Endothelial cell (in vitro differentiated cells): ENCODE measurements around the gene RRAS. TPM values are rescaled to one million over a fixed set of nuclear protein-coding genes. Genes with fewer than 3 reads are reported as not detected.

Experiments used
- DNase-seq: peaks from one replicate; pipeline ENCODE4 v3.0.0; 2021; ENCODE audit warnings: low spot score
- H3K27ac Mint-ChIP-seq: one replicate; pipeline ENCODE4 v1.8.0; 2021; ENCODE audit warnings: mixed read lengths, inconsistent platforms; ENCODE audit not compliant: unreplicated experiment
- H3K27me3 Mint-ChIP-seq: one replicate; pipeline ENCODE4 v1.8.0; 2021; ENCODE audit warnings: mild to moderate bottlenecking, moderate library complexity, mixed read lengths, inconsistent platforms; ENCODE audit not compliant: unreplicated experiment
- H3K36me3 Mint-ChIP-seq: one replicate; pipeline ENCODE4 v1.8.0; 2021; ENCODE audit warnings: mild to moderate bottlenecking, low read depth, mixed read lengths, inconsistent platforms; ENCODE audit not compliant: unreplicated experiment
- H3K4me1 Mint-ChIP-seq: one replicate; pipeline ENCODE4 v1.8.0; 2021; ENCODE audit warnings: mild to moderate bottlenecking, mixed read lengths, inconsistent platforms; ENCODE audit not compliant: unreplicated experiment
- H3K4me3 Mint-ChIP-seq: one replicate; pipeline ENCODE4 v1.8.0; 2021; ENCODE audit warnings: mild to moderate bottlenecking, mixed read lengths, inconsistent platforms; ENCODE audit not compliant: unreplicated experiment
- H3K9me3 Mint-ChIP-seq: one replicate; pipeline ENCODE4 v1.8.0; 2021; ENCODE audit warnings: mixed read lengths, inconsistent platforms; ENCODE audit not compliant: unreplicated experiment
- CTCF ChIP-seq: fragments of 200-600 bp; sonication (generic); IDR thresholded peaks from one replicate; pipeline ENCODE4 v1.5.0; 2021; ENCODE audit warnings: antibody characterized with exemption; ENCODE audit not compliant: unreplicated experiment
- total RNA-seq: library from RNA; stranded (reverse); fragmentation: NEBNext Ultra II Directional; extraction: Animal tissue kit (Norgen Biotek cat#: 25700); gene quantifications from one replicate; pipeline ENCODE4 v1.2.1, GENCODE V29; 2021; ENCODE audit not compliant: unreplicated experiment

RRAS gene
- total RNA-seq, 1 donor from 2014 or later, result 23.9 TPM

DNA sequence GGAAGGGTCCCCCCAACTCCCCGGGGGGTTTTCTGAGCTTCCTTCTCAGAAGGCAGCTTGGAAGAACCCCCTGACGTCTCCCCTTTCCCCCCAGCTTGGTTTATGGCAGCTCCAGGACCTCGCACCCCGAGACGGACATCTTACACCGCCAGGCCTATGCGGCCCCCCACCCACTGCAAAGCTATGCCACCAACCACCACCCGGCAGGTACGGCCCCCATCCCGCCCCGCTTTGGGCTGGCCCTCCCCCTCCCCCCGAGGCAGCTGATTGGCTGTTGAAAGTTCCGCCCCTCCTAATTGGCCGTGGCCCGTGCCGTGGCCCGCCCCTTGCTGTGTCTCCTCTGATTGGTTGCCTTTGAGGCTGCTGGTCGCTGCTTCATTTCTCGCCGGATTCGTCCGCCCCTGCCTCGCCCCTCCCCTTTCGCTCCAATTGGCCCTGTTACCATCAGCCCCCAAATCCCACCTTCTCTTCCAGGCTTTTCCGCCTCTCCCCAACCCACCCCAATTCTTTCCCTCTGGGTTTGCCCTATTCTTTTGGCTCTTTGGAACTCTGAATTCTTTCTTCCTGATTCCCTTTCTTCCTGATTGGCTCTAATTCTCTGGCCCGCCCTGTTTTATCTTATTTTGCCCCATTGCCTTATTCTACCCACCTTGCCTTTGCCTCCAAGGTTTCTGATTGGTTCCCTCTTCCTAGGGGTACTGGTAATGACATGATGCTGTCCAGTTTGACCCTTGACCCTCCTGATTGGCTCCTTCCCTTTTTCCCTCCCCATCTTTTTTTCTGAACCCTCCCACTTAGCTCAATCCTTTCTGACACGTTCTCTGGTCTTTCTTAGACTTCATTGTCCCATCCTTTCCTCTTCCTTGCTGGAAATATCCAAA, 46.5 kb downstream of the RRAS start:
- Mint-ChIP-seq H3K9me3 (no peaks in the 10 kb centered on the region), H3K27me3 (peaks cover 12% of the 10 kb centered on the region), H3K36me3 (peaks cover 12% of the 10 kb centered on the region), H3K27ac (peak overlapping the region; percentile 21), H3K4me3 (peak overlapping the region; percentile 95), H3K4me1 (peaks cover 21% of the 10 kb centered on the region)
- no peak for TF ChIP-seq CTCF
- peak; percentile 90 for DNase-seq

DNA sequence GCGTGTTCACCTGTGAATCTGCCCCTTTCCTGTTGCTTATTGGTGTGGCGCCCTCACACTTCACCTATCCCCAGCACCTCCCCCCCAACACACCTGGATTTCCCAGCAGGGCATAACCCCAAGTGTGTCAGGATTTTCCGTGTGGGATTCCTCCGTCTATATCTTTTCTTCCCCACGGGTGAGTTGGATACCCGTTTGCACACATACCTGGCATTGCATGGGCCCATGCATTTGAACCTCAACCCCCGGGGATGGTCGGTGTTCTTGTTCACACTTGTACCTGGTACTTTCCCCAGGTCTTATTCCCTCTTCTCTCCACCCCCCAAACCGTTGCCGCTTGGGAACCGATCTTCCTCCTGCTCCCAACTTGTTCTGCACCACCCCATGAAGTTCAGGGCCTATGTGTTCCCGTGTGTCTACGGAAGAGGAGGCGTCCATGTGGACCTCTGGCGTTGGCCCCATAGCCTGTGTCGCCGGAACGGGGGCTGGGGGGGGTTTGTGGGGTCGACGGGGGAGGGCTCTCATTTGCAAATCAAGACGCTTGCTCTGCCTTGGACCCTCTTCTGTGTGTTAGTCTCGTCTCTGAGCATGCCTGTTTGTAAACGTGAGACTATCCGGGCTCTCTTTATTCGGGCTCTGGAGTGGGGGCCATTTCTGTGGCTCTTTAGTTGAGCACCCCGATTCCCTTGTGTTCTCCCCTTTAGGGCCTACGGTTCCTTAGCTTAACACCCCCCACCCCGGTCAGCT, 47.3 kb downstream of the RRAS start:
- H3K27me3 Mint-ChIP-seq, result peaks cover 13% of the 10 kb centered on the region
- H3K27ac Mint-ChIP-seq, result peak overlapping the region; percentile 21
- H3K36me3 Mint-ChIP-seq, result peaks cover 12% of the 10 kb centered on the region
- no peak for DNase-seq
- peak overlapping the region; percentile 95 for H3K4me3 Mint-ChIP-seq
- TF ChIP-seq CTCF, result no peak
- H3K4me1 Mint-ChIP-seq, result peaks cover 21% of the 10 kb centered on the region
- H3K9me3 Mint-ChIP-seq, result no peaks in the 10 kb centered on the region

DNA sequence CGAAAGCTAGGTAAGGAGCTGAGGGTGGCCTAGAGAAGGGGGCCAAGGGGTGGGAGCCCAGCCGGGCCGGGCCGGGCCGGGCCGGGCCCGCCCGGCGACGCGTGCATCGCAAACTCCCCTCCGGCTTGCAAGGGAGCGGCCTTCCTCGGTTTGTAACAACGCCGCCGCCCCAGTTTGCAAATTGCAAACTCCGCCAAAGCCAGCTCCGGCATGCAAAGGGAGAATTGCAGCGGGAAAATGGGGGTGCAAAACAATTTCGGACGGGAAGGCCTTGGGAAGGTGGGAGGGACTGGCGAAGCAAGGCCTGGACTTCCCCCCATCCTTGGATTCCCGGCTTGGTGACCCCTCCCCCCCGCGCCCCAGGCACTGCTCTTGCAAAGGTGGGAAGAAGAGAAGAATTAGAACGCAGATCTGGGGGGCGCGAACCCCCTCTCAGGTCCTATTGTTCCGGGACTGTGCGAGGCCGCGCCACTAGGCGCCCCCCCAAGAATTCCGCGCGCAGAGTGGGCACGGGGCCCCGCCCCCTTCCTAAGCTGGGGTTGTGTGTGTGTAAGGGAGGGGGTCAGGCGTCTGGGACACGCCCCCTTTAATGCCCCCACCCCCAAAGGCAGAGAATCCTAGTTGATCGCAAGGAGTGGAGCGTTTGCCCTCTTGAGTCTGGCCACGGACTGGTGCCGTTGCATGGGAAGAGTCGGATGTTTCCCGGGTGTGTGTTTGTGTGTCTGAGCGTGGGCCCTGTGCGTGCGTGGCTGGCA, 48.0 kb downstream of the RRAS start:
- Mint-ChIP-seq H3K9me3 (no peaks in the 10 kb centered on the region), H3K4me1 (peaks cover 21% of the 10 kb centered on the region), H3K27ac (peak overlapping the region; percentile 21), H3K27me3 (peaks cover 12% of the 10 kb centered on the region), H3K36me3 (peaks cover 12% of the 10 kb centered on the region), H3K4me3 (peak overlapping the region; percentile 95)
- TF ChIP-seq CTCF, result no peak
- peak; percentile 40 for DNase-seq

DNA sequence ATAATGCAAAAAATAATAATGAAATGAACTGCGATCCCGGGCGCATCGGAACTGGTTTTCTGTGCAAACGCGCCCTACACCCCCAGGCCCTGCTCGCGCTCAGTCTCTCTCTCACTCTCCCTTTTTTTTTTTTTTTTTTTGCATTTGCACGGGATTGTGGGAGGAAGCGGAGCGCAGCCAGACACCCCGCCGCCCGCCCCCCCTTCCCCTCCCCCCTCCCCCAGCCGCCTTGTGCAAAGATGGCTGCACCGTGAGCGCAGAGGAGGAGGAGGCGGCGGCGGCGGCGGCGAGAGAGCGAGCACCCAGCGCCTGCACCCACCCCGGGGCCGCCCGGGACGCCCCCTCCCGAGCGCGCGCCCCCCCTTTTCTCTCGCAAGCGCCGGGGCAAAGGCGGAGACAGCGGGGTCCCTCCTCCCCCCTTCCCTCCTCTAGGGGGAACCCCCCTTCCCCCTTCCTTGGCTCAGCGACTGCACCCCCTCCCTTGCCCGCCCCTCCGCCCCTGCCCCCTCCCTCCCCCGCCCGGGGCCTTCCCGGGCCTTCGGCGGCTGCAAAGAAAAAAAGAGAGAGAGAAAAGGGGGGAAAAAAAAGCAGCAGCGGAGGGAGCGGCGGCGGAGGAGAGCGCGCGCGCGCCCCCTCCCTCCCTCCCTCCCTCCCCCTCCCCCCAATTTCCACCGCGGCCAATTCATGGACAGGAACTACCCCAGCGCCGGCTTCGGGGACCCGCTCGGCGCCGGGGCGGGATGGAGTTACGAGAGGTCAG, 48.8 kb downstream of the RRAS start, which contains the start of gene PRR12:
PRR12 (plus strand) TSS at position 212 of the 760 bp plus-strand sequence; CDS start at position 685, 473 bp downstream.
- H3K36me3 Mint-ChIP-seq, result peaks cover 12% of the 10 kb centered on the region
- TF ChIP-seq CTCF, result no peak
- peak within 1 kb of the TSS; percentile 95 for H3K4me3 Mint-ChIP-seq
- H3K9me3 Mint-ChIP-seq, result no peaks in the 10 kb centered on the region
- H3K27ac Mint-ChIP-seq, result peak within 1 kb of the TSS; percentile 93
- peak; percentile 45 for DNase-seq
- H3K27me3 Mint-ChIP-seq, result peaks cover 12% of the 10 kb centered on the region
- H3K4me1 Mint-ChIP-seq, result peaks cover 21% of the 10 kb centered on the region
